Large intestine (tissue), 3 donors: ENCODE measurements around the gene SCUBE3. TPM values are rescaled to one million over a fixed set of nuclear protein-coding genes. Genes with fewer than 3 reads are reported as not detected.
A peak's percentile ranks its signal among the peaks of the same experiment; 100 is the strongest.

Experiments
- DNase-seq, 2 donors: peaks; one replicate each; pipeline versions ENCODE4 v3.0.0 to v3.0.0-alpha.2; 2013
- H3K27ac ChIP-seq: one replicate; pipeline ENCODE4 v1.5.1; 2013; ENCODE audit warnings: low read length
- H3K27me3 ChIP-seq: 2 replicates; pipeline ENCODE4 v1.6.1; 2013; ENCODE audit warnings: low read length; ENCODE audit not compliant: control insufficient read depth, insufficient read depth
- H3K36me3 ChIP-seq: 2 replicates; pipeline ENCODE4 v1.6.1; 2013; ENCODE audit warnings: low read length; ENCODE audit not compliant: control insufficient read depth, insufficient read depth
- H3K4me1 ChIP-seq: one replicate; pipeline ENCODE4 v1.6.1; 2013; ENCODE audit warnings: low read length; ENCODE audit not compliant: control insufficient read depth, insufficient read depth
- H3K4me3 ChIP-seq: one replicate; pipeline ENCODE4 v1.5.1; 2013; ENCODE audit warnings: low read length
- H3K9me3 ChIP-seq: one replicate; pipeline ENCODE4 v1.6.1; 2013; ENCODE audit warnings: mild to moderate bottlenecking, low read depth, low read length, moderate library complexity; ENCODE audit not compliant: control insufficient read depth
- WGBS: methylation state at CpG from one replicate; pipeline ENCODE4 v1.1.5; 2013; ENCODE audit warnings: low lambda C conversion rate; ENCODE audit not compliant: insufficient coverage; 5-methylcytosine and 5-hydroxymethylcytosine counted together
- polyA plus RNA-seq: library from polyadenylated mRNA; unstranded; fragments of 120-200 nt; gene quantifications from one replicate; pipeline ENCODE4 v1.2.1, GENCODE V29; 2013

The SCUBE3 gene
- polyA plus RNA-seq, 1 donor: 3.3 TPM

DNA sequence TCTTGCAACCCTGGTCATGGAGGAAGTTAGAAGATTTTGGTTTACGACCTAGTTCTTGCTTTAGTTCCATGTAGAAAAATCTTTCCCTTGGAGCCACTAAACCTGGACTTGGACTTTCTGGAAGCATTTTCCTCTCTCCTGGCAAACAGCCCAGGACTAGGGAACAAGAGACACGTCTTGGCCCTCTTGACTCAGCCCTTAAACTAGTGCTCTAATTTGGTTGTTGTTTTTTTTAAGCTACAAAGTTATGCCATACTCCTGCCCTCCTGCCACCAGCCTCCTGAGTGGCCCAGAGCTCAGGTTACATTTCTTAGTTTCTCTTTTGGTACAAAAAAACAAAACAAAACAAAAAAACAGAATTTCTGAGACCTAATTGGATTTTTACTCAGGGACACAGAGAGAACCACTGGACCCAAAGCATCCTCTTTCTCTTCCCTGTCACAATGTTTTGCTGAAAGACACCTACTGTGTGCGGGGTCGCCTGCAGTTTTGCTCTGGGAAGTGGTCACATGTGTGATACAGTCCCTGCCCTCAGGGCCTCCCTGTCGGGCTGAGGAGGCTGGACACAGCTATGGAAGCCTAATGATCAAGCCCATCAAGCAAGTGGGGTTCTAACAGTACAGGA lies 32.3 kb upstream of the SCUBE3 start:
- no peak overlapping the region for H3K4me3 ChIP-seq
- peak overlapping the region; percentile 34 for H3K27ac ChIP-seq
- H3K27me3 ChIP-seq: no peaks in the 10 kb centered on the region
- WGBS: no CpG with 5 or more reads among the region's 5 CpGs
- peak in 1 of 2 donors; percentile 28 for DNase-seq
- H3K9me3 ChIP-seq: no peaks in the 10 kb centered on the region
- H3K4me1 ChIP-seq: peaks cover 28% of the 10 kb centered on the region
- H3K36me3 ChIP-seq: no peaks in the 10 kb centered on the region

DNA sequence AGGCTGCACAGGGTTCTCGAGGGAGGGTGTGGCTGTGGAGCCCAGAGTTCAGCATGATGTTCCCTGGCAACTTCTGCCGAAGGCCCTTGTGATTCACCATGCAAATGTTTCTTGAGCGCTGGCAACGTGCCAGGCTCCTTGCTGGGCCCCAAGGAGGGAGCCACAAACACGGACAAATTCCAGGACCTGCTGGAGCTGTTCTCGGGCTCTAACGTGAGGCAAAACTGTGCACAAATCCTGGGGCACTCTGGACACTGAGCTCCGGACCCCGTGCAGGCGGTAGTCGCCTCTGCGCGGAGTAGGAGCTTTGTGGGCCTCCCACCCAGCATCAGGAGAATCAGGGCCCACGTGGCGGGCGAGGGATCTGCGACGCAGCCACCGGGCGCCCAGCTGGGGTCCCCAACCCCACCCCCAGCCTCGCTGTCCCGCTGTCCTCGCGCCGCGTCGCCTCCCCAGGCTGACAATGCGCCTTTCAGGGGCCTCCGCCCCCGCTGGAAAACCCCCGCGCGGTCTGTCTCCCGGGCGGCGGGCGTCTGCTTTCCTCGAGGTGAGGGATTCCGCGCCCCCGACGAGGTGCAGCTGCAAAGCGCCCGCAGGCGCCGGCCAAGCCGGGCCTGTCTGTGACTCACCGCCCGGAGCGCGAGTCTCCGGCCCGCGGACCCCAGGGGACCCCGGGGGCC lies 31.7 kb upstream of the SCUBE3 start:
- DNase-seq: peak; percentile 91 to 92
- Histone ChIP-seq H3K36me3 (no peaks in the 10 kb centered on the region), H3K27me3 (no peaks in the 10 kb centered on the region), H3K27ac (peak overlapping the region; percentile 34), H3K9me3 (no peaks in the 10 kb centered on the region), H3K4me3 (peak overlapping the region; percentile 33), H3K4me1 (peaks cover 28% of the 10 kb centered on the region)
- WGBS: no CpG with 5 or more reads among the region's 55 CpGs

- H3K4me1 ChIP-seq: peaks cover 28% of the 10 kb centered on the region
- H3K27me3 ChIP-seq: no peaks in the 10 kb centered on the region
- H3K27ac ChIP-seq: no peak overlapping the region
- no peaks in the 10 kb centered on the region for H3K36me3 ChIP-seq
- DNase-seq: no peak
- no CpG with 5 or more reads among the region's 2 CpGs for WGBS
- H3K4me3 ChIP-seq: no peak overlapping the region
- no peaks in the 10 kb centered on the region for H3K9me3 ChIP-seq
Measured at GRCh38 chr6:35183281-35183680, 30.5 kb upstream of the SCUBE3 start.

DNA sequence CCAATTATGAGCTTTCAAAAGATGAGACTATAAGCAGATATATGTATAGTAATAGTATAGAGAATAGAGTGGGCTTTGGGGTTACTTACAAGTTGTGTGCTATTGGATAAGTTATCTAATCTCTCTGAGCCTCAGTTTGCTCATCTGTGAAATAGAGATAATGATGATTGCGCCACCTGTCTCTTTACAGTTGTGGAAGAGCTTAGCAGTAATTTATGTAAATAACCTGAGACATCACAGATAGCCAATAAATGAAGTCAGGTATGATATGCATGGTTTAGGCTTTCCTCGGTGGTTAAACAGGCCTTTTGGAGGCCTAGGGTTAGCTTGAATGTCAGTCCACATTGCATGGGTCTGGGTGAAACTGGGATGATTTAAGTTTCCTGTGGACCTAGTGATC lies 29.8 kb upstream of the SCUBE3 start:
- Histone ChIP-seq H3K4me3 (no peak overlapping the region), H3K27me3 (no peaks in the 10 kb centered on the region), H3K27ac (no peak overlapping the region), H3K4me1 (peaks cover 28% of the 10 kb centered on the region), H3K9me3 (no peaks in the 10 kb centered on the region), H3K36me3 (no peaks in the 10 kb centered on the region)
- WGBS: no CpG with 5 or more reads among the region's 2 CpGs
- no peak for DNase-seq

GRCh38 chr6:35184580-35185301 lies 29.0 kb upstream of the SCUBE3 start:
- no peaks in the 10 kb centered on the region for H3K36me3 ChIP-seq
- H3K9me3 ChIP-seq: no peaks in the 10 kb centered on the region
- DNase-seq: no peak
- no peaks in the 10 kb centered on the region for H3K27me3 ChIP-seq
- H3K27ac ChIP-seq: no peak overlapping the region
- 83% methylated on average over 1 of the region's 9 CpGs for WGBS
- H3K4me3 ChIP-seq: no peak overlapping the region
- H3K4me1 ChIP-seq: peaks cover 28% of the 10 kb centered on the region

GRCh38 chr6:35185302-35185681 lies 28.5 kb upstream of the SCUBE3 start:
- no peaks in the 10 kb centered on the region for H3K27me3 ChIP-seq
- WGBS: no CpG with 5 or more reads among the region's 6 CpGs
- H3K9me3 ChIP-seq: no peaks in the 10 kb centered on the region
- H3K4me3 ChIP-seq: no peak overlapping the region
- peaks cover 28% of the 10 kb centered on the region for H3K4me1 ChIP-seq
- H3K27ac ChIP-seq: no peak overlapping the region
- peak; percentile 37 to 53 for DNase-seq
- no peaks in the 10 kb centered on the region for H3K36me3 ChIP-seq

DNA sequence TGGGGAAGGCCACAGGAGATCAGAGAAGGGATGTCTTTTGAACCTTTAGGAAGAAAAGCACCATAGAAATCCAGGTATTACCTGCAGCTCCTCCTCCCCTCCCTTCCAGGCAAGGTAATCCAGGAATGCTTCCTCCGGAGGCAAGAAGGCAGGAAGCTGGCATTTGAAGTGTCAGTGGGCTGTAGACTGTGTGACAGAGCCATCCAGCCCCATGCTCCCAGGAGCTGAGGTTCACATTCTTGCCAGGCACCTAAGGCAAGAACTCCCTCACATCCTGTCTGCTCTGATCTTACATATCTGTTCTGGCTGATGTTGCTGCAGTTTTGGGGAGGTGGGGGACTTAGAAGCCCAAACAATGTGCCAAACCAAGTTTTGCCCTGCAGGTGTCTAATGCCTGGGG lies 27.8 kb upstream of the SCUBE3 start:
- Histone ChIP-seq H3K9me3 (no peaks in the 10 kb centered on the region), H3K4me3 (no peak overlapping the region), H3K36me3 (no peaks in the 10 kb centered on the region), H3K27ac (no peak overlapping the region), H3K4me1 (peaks cover 27% of the 10 kb centered on the region), H3K27me3 (no peaks in the 10 kb centered on the region)
- no peak for DNase-seq
- 40% methylated on average over 1 of the region's 1 CpG for WGBS

DNA sequence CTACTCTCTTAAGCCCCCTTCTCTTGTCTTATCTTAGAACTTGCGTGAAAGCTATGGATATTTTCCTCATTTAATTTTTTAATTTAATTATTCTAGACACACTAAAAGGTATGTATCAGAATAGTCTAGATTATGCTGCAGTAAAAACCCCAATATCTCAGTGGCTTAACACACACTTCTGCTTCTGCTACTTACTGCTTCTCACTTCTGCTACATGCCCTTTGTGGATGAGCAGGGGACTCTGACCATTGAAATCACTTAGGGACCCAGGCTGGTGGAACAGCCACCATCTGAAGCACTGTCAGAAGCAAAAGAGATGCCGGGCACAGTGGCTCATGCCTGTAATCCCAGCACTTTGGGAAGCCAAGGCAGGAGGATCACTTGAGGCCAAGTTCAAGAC lies 27.2 kb upstream of the SCUBE3 start:
- H3K36me3 ChIP-seq: no peaks in the 10 kb centered on the region
- no peaks in the 10 kb centered on the region for H3K9me3 ChIP-seq
- no peak overlapping the region for H3K27ac ChIP-seq
- WGBS: 100% methylated on average over 1 of the region's 2 CpGs
- H3K27me3 ChIP-seq: no peaks in the 10 kb centered on the region
- no peak overlapping the region for H3K4me3 ChIP-seq
- peaks cover 21% of the 10 kb centered on the region for H3K4me1 ChIP-seq
- no peak for DNase-seq

DNA sequence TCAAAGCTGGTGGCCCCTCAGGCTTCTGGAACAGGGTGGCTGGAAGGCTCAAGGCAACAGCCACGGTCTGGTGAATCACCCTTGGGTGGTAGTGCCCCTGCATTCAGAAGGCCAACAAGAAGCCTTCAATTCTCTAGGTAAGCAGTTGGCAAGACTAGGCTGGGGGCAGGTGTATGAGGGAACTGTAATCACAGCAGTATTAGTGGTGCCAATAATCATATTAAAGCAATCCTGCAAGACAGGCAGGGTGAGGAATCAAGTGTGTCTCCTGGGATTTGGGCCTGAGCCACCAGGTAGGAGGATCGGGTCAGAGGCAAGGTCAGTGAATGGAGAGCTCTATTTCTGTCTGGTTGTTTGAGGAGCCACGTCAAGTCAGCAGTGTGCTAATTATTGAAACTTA lies 24.9 kb upstream of the SCUBE3 start:
- no CpG with 5 or more reads among the region's 3 CpGs for WGBS
- H3K9me3 ChIP-seq: no peaks in the 10 kb centered on the region
- no peak for DNase-seq

DNA sequence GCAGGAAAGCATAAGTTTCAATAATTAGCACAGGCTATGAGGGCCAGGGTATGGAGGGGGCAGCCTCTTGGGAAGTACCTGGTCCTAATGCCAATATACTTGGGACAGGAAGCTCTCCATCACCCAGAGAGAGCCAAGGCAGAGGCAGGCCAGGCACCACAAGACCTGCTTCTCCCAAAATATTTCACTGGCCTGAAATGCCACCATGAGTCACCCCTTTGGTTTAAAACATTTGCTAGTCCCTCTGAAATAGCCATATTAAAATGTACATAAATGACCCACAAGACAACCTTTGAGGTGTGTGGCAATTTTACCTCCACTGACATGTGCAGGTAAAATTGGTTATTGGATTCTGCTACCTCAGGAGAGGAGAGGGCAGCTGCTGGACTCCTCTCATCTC lies 23.4 kb upstream of the SCUBE3 start:
- Histone ChIP-seq H3K4me3 (no peak overlapping the region), H3K9me3 (no peaks in the 10 kb centered on the region), H3K27ac (no peak overlapping the region)

More for the DNA sequence above, 24.9 kb upstream of the SCUBE3 start:
- Histone ChIP-seq H3K36me3 (no peaks in the 10 kb centered on the region), H3K4me1 (peaks cover 15% of the 10 kb centered on the region), H3K4me3 (no peak overlapping the region), H3K27ac (no peak overlapping the region), H3K27me3 (no peaks in the 10 kb centered on the region)

More for the DNA sequence above, 23.4 kb upstream of the SCUBE3 start:
- Histone ChIP-seq H3K4me1 (peaks cover 6% of the 10 kb centered on the region), H3K27me3 (no peaks in the 10 kb centered on the region), H3K36me3 (no peaks in the 10 kb centered on the region)
- DNase-seq: no peak
